GM20431 (cell line): ENCODE results near the gene TMEM256.

Experiments used
- in situ Hi-C: fragments of 300-500 bp; cut with MseI, MboI; formaldehyde crosslinking; loops from one replicate; pipeline ENCODE4 v1.15.0; 2020; ENCODE audit warnings: low sequenced_read_pairs; ENCODE audit not compliant: unreplicated experiment

TMEM256 gene

DNA sequence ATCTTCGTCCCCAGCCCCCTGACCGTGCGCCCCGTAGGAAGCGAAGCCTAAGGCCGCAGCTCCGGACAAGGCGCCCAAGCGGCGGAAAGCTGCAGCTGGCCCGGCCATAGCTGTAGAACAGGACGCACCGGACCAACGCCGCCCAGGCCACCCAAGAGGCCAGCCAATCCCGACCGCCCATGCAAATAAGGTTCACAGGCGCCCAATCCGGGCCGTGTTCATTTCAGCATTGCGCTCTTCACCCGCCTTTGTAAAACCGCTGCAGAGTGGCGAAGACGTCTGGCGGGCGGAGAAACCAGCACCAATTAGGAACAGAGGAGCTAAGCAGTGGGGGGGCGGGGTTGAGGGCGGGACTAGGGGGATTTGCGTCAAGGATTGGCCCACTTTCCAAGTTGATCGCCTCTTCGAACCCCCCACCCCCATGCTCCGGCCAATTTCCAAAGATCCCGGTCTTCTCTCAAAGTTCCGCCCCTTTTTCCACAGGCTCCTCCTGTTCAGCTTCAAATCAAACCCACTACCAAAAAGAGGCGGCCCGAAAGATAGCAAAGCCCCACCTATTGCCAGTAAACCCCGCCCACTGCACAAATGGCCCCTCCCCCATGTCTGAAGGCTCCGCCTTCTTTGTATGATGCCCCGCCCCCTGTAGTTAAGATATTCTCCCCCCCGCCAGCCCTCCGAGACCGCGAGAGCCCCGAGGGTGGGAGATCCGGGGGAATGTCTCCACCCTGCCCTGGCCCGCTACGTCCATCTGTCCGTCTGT lies at the start of gene TMEM256:
TSS of gene TMEM256 (minus strand) at position 121 of the 760 bp plus-strand sequence. CDS start at position 108, 13 bp downstream.
- in situ Hi-C loops: no loop called here

DNA sequence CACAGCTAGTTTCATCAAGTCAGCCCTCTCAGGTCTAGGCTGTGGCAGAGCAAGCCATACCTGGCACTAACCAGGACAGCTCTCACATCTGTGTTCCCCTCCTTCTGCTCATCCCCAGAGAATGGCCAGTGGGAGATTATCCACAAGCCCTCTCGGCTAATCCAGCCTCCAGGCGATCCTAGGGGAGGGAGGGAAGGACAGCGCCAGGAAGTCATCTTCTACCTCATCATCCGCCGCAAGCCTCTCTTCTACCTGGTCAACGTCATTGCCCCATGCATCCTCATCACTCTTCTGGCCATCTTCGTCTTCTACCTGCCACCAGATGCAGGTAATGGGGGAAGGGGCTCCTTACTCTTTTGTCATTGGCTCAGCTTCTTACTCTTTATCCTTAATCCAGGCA lies 44.6 kb upstream of the TMEM256 start:
- in situ Hi-C loops: no loop called here

DNA sequence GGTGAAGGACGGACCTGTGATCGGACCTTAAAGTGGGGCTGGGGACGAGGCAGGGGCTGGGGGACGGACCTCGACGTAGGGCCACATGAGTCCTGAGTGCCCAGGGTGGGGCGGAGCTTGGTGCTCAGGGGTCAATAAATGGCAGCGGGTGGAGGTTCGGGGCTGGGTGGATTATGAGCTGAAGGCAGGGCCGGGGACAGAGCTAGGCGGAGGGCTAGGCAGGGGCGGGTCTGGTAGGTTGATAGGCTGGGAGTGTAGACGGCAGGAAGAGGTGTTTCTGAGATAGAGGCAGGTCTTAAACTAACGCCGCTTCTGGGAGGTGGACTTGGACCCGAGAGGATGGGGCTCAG lies 41.7 kb upstream of the TMEM256 start:
- in situ Hi-C loops: no loop called here

DNA sequence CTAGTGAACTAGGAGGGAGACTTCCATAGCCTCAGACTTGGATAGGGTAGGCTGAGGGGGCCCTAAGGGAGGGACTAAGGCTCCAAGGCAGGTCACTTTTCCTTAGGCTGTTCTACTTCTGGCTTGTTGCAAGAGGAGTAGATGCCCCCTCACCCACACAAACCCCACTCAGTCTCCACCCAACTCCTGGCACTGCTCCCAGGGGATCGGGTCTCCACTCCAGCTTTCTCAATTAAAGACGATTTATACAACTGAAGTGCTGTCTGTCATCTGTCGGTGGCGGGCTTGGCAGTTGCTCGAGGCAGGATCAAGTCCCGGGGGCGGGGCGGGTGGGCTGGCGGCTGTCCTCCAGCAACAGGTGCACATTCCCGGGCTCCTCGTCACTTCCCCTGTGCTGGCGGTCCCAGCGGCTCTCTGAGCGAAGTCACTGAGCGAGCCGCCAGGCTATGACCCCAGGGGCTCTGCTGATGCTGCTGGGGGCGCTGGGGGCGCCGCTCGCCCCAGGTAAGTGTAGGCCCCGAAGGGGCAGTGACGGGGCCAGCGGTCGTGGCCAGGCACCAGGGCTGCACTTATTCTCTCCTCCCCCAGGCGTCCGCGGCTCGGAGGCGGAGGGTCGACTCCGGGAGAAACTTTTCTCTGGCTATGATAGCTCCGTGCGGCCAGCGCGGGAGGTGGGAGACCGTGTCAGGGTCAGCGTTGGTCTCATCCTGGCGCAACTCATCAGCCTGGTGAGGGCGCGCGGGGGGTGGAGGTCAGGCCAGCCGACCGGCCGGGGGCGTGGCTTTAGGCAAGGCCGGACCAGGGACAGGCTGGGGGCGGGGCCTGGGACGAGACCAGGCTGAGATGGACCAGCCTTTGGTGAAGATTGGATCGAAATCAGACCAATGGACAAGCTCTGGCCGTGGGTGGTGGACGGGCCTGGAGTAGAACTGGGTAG lies 41.1 kb upstream of the TMEM256 start, which contains the start of gene CHRNB1:
TSS of gene CHRNB1 (plus strand) at position 380 of the 937 bp plus-strand sequence. CDS start at position 447, 67 bp downstream.
- in situ Hi-C loops: no loop called here

DNA sequence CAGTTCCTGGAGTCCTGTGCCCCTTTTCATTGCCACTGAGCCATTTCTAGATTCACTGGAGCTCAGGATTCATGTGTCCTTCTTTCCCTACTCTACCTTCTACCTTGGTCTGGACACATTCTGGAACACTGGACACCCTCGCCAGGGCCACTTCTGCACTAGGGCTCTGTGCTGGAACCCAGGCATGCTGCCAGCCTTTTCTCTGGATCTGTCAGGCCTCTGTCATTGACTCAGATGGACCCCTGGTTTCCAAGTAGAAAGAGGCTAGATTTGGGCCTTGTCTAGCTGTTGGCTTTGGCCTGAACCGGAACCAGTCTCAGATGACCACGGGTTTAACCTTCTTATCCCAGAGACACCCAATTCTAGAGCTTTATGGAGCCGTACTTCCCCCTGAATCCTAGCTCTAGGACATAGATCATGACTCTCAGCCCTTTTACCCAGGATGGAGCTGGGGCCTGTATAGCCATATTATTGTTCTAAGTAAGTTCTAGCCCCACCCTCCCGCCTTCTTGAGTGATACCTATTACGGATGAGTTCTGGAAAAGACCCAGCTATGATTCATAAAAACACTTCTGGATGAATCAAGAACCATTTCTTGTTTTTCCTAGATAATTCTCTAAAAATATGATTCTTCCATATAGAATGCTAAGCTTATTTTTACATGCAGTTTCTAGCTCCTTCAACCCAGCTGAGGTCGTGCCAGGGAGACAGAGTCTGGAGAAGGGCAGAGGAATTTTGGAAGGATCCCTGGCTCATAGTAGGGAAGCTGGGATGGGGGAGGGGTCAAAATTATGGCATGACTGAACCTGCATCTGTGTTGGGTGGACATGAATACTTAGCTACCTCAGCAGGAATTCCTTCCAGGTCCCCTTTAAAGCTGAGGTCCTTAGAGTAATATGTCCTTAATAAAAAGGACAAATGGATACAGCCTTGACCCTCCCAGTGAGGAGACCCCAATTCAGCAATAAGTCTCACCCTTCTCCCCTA lies 39.9 kb upstream of the TMEM256 start:
- in situ Hi-C loops: no loop called here

DNA sequence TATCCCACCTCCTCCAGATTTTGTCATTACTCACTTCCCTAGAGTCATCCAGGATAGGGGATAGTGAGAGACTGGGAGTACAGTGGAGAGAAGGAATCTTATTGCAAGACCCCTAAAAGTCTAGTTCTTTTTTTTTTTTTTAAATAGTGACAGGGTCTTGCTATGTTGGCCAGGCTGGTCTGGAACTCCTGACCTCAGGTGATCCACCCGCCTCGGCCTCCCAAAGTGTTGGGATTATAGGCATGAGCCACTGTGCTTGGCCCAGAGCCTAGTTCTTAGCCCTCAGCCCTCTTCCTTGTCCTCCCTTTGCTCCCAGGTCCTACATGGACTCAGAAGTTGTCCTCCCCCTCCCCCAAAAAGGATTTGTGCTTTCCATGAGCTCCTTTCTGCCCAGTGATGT lies 38.2 kb upstream of the TMEM256 start:
- in situ Hi-C loops: no loop called here

DNA sequence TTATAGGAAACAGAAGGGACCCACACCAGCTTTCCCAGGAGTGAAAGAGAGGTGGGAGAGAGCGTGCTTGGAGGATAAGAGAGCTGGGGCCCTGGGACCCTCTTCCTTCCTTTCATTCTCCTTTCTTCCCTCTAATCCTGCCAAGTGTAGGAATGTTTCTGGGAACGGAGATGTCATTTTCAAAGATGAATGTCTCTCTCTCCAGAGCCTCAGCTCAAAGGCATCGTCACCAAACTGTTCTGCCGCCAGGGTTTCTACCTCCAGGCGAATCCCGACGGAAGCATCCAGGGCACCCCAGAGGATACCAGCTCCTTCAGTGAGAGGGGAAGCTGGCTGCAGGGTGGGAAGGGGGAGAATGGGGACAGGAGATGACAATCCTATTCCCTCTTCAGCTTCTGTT lies 37.4 kb upstream of the TMEM256 start:
- in situ Hi-C loops: no loop called here

DNA sequence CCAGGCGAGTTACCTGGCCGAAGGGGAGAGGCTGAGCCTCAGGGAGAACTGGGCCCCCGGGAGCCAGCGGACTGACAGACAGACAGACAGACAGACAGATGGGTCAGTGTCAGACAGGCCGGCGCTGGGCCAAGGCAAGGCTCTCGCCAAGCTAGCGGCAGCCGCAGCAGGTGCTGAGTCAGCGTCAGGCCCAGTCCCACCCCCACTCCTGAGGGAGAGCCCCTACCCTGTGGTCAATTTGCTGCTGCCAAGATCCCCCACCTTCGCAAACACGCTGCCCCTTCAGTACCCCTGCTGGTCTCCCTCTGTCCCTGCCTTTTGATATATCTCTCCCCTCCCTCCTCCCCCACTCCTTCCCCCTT lies 36.9 kb upstream of the TMEM256 start:
- in situ Hi-C loops: no loop called here

DNA sequence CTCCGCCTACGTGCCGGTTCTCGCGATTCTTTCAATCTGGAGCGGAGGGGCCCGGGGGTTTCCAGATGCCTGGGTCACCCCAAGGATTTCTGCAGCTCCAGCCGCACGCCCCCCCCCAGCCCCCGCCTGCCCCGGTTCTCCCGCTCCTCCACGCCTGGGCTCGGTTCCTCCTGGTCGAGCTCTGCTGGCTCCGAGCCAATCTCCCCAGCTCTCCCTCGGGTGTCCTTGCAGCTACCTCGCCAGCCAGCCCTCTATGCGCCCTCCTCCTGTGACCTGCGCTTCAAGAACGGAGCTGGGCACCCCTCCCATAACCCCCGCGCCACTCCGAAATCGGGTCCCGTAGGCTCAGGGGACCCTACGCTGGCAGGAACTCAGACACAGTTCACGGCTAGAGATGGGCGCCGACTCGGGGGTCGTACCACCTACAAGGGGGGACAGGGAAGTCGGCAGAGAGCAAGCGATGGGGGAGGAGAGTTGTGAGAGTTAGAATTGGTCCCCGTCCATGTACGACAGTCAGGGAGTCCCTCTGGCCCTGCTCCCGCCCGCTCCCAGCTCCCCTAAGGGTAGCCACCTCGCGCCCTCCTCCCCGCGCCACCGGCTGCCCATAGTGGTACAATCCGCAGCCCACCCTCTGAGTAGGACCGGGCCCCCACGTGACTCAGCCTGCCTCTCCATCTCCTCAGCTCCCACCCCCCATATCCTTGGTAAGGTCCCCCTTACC lies 36.4 kb upstream of the TMEM256 start:
- in situ Hi-C loops: no loop called here

DNA sequence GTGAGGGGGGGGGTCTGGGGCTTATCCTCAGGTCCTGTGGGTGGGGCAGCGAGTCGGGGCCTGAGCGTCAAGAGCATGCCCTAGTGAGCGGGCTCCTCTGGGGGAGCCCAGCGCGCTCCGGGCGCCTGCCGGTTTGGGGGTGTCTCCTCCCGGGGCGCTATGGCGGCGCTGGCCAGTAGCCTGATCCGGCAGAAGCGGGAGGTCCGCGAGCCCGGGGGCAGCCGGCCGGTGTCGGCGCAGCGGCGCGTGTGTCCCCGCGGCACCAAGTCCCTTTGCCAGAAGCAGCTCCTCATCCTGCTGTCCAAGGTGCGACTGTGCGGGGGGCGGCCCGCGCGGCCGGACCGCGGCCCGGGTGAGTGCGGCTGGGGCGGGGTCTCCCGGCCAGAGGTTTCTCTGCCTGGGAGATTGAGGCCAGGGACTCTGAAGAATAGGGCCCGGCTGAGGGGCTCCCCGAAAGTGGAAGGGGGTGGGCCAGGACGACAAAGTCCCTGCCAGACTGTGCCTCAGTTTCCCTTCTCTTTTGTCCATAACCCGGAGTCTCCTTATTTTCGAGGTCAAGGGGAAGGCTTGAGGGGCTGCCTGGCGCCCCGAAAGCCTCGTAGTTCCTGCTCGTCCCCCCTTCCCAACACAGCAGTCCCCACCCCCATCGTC lies 35.7 kb upstream of the TMEM256 start, which contains the start of gene FGF11:
TSS of gene FGF11 (plus strand) at position 51 of the 651 bp plus-strand sequence. CDS start at position 160, 109 bp downstream.
- in situ Hi-C loops: no loop called here

DNA sequence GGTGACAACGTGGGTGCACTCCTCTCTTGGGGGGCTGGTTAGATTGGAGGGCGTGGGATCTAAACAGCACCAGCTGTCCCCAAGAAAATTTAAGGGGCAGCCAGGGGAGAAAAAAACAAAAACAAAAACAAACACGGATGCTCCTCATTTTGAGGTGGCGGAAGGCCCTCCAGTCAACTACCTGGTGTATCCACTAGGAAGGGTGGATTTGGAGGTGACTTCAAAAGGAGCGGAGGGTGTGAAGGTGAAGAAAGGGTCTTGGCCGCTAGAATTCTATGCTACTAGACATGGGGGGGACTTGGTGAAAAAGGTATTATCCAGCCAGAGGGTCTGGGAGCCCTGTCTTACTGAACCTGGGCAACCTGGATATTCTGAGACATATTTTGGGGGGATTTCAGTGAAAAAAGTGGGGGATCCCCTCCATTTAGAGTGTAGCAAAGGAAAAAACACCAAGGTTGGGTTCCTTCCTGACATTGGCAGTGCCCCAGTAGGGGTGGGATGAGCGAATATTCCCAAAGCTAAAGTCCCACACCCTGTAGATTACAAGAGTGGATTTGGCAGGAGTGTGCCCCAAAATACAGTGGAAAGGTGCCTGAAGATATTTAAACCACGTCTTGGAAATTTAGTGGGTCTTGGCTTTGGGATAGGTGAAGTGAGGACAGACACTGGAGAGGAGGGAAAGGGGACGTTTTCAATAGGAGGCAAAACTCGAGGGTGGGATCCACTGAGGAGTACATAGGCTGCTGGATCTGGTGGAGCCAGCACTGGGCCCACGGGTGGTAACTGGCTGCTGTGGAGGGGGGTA lies 35.0 kb upstream of the TMEM256 start:
- in situ Hi-C loops: no loop called here

DNA sequence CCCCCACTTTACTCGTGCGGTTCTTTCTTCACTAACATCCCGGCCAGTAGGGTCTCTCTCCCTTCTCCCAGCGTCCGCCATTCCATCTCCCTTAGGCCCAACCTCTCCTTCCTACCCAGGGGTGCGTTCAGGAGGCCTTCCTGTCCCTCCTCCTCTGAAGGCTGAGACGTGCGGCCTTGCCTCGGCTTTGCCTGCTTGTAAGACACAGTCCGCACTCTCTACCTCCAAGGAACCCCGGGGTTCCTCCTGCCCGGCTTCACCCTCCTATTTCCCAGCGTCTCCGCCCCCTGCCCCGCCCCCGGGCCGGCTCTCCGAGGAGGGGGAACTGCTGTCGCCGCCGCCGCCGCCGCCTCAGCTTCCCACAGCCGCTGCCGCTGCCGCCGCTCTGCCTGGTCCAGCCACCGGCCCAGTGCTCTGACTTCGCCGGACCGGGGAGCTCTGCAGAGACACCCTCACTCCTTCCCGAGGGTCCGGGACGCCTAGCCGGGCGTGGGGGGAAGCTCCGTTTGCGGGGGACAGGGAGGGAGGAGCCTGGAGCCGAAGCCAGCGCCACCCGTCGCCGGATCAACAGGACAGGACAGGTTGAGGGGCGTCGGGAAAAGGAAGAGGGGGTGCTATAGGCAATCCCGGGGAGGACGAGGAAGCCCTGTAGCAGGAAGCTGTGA lies 34.2 kb upstream of the TMEM256 start:
- in situ Hi-C loops: no loop called here

DNA sequence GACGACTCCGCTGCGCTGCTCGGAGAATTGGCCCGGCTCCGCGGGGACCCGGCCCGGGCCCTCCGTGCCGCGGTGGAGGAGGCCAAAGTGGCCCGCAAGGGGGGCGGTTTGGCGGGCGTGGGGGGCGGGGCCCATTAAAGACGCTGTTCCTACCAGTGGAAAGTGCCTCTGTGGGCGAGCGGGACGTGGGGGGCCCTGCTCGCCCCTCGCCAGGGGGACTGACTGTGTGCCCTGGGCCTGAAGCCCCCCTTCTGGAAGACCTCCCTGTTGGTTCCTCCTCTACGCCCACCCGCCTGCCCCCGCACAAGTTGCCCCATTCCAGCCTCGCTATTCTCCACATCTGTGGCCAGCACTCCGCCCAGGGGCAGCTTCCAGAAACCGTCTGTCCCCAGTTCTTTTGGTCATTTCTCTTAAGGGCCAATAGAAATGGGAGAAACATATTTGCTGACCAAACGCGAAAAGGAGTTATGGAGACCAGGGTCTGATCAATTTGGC lies 33.5 kb upstream of the TMEM256 start:
- in situ Hi-C loops: no loop called here

DNA sequence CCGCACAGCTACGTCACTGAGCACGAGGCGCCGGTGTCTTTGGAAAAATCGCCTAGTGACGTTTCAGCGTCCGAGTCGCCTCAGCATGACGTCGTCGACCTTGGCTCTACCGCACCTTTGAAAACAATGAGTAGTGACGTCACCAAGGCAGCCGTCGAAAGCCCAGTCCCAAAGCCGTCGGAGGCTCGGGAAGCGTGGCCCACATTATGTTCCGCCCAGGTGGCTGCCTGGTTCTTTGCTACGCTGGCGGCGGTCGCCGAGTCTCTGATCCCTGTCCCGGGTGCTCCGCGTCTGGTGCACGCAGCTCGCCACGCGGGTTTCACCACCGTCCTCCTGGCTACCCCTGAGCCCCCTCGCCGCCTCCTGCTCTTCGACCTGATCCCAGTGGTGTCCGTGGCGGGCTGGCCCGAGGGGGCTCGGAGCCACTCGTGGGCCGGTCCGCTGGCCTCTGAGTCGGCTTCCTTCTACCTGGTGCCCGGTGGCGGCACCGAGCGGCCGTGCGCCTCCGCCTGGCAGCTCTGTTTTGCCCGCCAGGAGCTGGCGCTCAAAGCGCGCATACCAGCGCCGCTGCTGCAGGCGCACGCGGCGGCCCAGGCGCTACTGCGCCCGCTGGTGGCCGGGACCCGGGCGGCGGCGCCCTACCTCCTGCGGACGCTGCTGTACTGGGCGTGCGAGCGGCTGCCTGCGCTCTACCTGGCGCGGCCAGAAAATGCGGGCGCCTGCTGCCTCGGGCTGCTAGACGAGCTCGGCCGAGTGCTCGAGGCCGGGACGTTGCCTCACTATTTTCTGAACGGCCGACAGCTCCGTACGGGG lies 32.9 kb upstream of the TMEM256 start:
- in situ Hi-C loops: no loop called here

DNA sequence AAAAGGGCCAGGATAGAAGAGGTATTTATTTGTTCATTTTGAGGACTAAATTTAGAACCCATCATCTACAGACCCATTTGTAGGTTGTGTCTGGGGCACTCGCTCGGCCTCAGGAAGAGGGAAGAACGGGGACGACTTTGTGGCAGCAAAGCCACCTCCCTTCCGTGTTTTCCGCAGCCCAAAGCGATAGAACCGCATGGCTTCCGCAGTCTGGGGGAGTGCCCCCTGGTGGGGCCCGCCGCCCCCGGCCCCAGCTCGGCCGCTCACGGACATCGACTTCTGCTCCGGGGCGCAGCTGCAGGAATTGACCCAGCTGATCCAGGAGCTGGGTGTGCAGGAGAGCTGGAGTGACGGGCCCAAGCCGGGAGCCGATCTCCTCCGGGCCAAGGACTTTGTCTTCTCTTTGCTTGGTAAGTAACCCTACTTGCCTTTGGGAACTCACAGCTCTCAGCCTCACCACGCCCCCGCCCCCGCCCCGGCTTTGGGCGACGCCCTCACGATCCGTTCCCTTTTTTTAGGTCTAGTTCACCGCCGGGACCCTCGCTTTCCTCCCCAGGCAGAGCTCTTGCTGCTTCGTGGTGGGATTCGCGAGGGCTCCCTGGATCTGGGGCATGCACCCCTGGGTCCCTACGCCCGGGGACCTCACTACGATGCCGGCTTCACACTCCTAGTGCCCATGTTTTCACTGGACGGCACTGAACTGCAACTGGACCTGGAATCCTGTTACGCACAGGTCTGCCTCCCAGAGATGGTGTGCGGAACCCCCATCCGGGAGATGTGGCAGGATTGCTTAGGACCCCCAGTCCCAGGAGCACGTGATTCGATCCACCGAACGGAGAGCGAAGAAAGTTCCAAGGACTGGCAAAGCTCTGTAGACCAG lies 32.0 kb upstream of the TMEM256 start:
- in situ Hi-C loops: no loop called here

DNA sequence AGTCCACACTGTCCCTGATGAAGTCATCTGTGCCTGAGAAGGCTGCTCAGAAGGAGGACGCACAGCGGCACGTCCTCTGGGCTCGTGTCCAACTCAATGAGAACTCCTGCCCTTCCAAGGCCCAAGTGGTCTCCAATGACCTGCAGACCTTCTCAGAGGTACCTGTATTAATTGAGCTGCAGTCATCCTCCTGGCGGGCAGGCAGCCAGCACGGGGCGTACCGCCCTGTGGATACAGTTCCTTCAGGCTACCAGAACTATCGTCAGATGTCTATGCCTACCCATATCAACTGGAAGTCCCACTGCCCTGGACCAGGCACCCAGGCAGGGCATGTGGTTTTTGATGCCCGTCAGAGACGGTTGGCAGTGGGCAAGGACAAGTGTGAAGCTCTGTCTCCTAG lies 28.4 kb upstream of the TMEM256 start:
- in situ Hi-C loops: no loop called here
